ENCODE results near the gene AP5Z1.

DNA sequence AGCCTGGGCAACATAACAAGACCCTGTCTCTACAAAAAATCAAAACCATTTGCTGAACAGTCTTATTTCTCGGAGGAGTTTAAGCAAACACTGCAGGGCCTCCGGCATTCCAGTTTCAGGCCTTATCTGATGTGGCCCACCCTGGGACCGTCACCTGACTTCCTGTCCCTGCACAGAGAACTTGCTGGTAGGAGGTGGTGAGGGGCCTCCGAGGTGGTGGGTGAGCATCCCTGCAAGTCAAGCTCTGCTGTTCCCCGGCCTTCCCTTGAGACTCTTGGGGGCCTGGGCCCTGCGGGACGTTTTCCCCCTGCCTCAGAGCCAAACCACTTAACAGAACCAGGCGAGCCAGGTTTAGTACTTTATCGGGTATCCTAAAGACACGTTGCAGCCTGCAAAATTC, 44.5 kb upstream of the AP5Z1 start:
- TF ChIP-seq, protein P1, sequence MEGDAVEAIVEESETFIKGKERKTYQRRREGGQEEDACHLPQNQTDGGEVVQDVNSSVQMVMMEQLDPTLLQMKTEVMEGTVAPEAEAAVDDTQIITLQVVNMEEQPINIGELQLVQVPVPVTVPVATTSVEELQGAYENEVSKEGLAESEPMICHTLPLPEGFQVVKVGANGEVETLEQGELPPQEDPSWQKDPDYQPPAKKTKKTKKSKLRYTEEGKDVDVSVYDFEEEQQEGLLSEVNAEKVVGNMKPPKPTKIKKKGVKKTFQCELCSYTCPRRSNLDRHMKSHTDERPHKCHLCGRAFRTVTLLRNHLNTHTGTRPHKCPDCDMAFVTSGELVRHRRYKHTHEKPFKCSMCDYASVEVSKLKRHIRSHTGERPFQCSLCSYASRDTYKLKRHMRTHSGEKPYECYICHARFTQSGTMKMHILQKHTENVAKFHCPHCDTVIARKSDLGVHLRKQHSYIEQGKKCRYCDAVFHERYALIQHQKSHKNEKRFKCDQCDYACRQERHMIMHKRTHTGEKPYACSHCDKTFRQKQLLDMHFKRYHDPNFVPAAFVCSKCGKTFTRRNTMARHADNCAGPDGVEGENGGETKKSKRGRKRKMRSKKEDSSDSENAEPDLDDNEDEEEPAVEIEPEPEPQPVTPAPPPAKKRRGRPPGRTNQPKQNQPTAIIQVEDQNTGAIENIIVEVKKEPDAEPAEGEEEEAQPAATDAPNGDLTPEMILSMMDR (IDR thresholded peaks at IDR 0.05): no peak
- TF ChIP-seq EZH2 (IDR thresholded peaks at IDR 0.05; ENCODE audit: borderline replicate concordance, insufficient read depth, low read depth, low read length, poor library complexity, severe bottlenecking): no peak

Measured in B cell (primary cell).